ENCODE measurements around the gene CTSZ. TPM values are rescaled to one million over a fixed set of nuclear protein-coding genes. Genes with fewer than 3 reads are reported as not detected.

The CTSZ gene
- total and polyA plus RNA-seq, 2 of the 4 experiments (the other 2 are of a cell fraction): 46.1 to 88.5 TPM

- dilution Hi-C loops (cut with HindIII; ENCODE audit: low sequenced_read_pairs, unreplicated experiment): no loop called here
- H2AK9ac ChIP-seq (replicated peaks; ENCODE audit: low read depth, low read length, poor library complexity): no peak overlapping the region
- CTCF ChIA-PET: interaction anchor here (0.6 kb wide), 1 partner anchor 113 kb away, joined by 4 read pairs; no protein-coding TSS in a partner anchor
- H3K4me2 ChIP-seq (ENCODE audit: low read depth, low read length): no peak overlapping the region
- in situ Hi-C loops (cut with MboI; ENCODE audit: low sequenced_read_pairs): no loop called here
- H2BK120ac ChIP-seq (ENCODE audit: low read depth, low read length): no peak overlapping the region
- H3K79me1 ChIP-seq (ENCODE audit: low read depth in 1 of 2, low read length in 2 of 2): peaks cover 26 to 66% of the 10 kb centered on the region in 2 experiments
- no peak overlapping the region for H3K27ac ChIP-seq (ENCODE audit: insufficient read depth, low read length)
- peaks cover 27% of the 10 kb centered on the region for H4K20me1 ChIP-seq (ENCODE audit: insufficient read depth, low read length)
- TF ChIP-seq RCOR1 (IDR thresholded peaks at IDR 0.05; ENCODE audit: insufficient replicate concordance, low read length): no peak
- TF ChIP-seq POLR2A (IDR thresholded peaks at IDR 0.05; ENCODE audit: low read depth, low read length): no peak
- no peak for TF ChIP-seq MAZ (IDR thresholded peaks at IDR 0.05; ENCODE audit: borderline replicate concordance, low read depth, low read length)
- TF ChIP-seq MXI1 (IDR thresholded peaks at IDR 0.05; ENCODE audit: borderline replicate concordance, low read depth, low read length): no peak
- TF ChIP-seq, protein P1, sequence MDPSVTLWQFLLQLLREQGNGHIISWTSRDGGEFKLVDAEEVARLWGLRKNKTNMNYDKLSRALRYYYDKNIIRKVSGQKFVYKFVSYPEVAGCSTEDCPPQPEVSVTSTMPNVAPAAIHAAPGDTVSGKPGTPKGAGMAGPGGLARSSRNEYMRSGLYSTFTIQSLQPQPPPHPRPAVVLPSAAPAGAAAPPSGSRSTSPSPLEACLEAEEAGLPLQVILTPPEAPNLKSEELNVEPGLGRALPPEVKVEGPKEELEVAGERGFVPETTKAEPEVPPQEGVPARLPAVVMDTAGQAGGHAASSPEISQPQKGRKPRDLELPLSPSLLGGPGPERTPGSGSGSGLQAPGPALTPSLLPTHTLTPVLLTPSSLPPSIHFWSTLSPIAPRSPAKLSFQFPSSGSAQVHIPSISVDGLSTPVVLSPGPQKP (IDR thresholded peaks at IDR 0.05; ENCODE audit: borderline replicate concordance, low read depth, low read length): no peak
- TF ChIP-seq RAD21 (IDR thresholded peaks at IDR 0.05; ENCODE audit: low read length): no peak
- no peak for TF ChIP-seq NFE2L2 (IDR thresholded peaks at IDR 0.05; ENCODE audit: low read depth, low read length)
- no peaks in the 10 kb centered on the region for H3K9me3 ChIP-seq (ENCODE audit: control insufficient read depth, insufficient read depth, low read length)
- no peak overlapping the region for H2AFZ ChIP-seq (replicated peaks; ENCODE audit: low read length, poor library complexity)
- no peak overlapping the region for H2BK5ac ChIP-seq (ENCODE audit: low read depth, low read length, poor library complexity, severe bottlenecking)
- peaks cover 6% of the 10 kb centered on the region; the same call in 1 of the 2 replicates for H3K4me1 ChIP-seq (ENCODE audit: control insufficient read depth, insufficient read depth, low read length)
- no peak overlapping the region for H3K18ac ChIP-seq (ENCODE audit: low read depth, low read length)
- ATAC-seq (ENCODE audit: low read depth): no peak
- no peak for DNase-seq
- no TSS peak for BruUV-seq (replicated peaks)
- H4K91ac ChIP-seq (ENCODE audit: insufficient read depth, low read depth, low read length): no peak overlapping the region
- no peak overlapping the region for H3K9ac ChIP-seq (ENCODE audit: low read depth, low read length)
- POLR2A ChIA-PET (ENCODE audit: unreplicated experiment): no interaction called here
- H3K14ac ChIP-seq (replicated peaks; ENCODE audit: low read depth, low read length): no peak overlapping the region
- no peak overlapping the region for H2BK15ac ChIP-seq (ENCODE audit: low read depth, low read length)
- no peak overlapping the region for H3K23ac ChIP-seq (ENCODE audit: low read depth, low read length)
- WGBS, 2 experiments (ENCODE audit: extremely low coverage in 2 of 2, insufficient read length in 1 of 2): 95% methylated on average over 4 of the region's 10 CpGs; no CpG with 5 or more reads in 1 of the 2 experiments
- no peak overlapping the region for H2BK20ac ChIP-seq (ENCODE audit: low read depth, low read length)
- H3K27me3 ChIP-seq (ENCODE audit: control insufficient read depth, insufficient read depth, low read length): no peaks in the 10 kb centered on the region
- H3K4me3 ChIP-seq (ENCODE audit: insufficient read depth, low read depth, low read length): no peak overlapping the region
- intact Hi-C loops (cut with micrococcal nuclease): loop anchor here (5.0 kb wide), 1 partner anchor 38 kb away; no protein-coding TSS in a partner anchor
- no peak overlapping the region for H3K56ac ChIP-seq (ENCODE audit: extremely low read depth, insufficient read depth, low read length)
- peaks cover 56% of the 10 kb centered on the region for H3K36me3 ChIP-seq (ENCODE audit: control insufficient read depth, insufficient read depth, low read length)
- H4K5ac ChIP-seq (ENCODE audit: low read depth, low read length): no peak overlapping the region
- H3K9me1 ChIP-seq (ENCODE audit: insufficient read depth, low read length): peaks cover 23% of the 10 kb centered on the region
- no peak overlapping the region for H2AK5ac ChIP-seq (ENCODE audit: low read depth, low read length)
- no peak overlapping the region for H4K8ac ChIP-seq (ENCODE audit: low read depth in 2 of 2, low read length in 2 of 2)
- no peak overlapping the region for H3K4ac ChIP-seq (ENCODE audit: low read depth, low read length)
Observed at GRCh38 chr20:58989196-58989595, 17.9 kb downstream of the CTSZ start.

Data from IMR-90 (cell line).